ENCODE data around the gene OR56A4.

OR56A4 gene

GRCh38 chr11:6006846-6007245 is at the start of gene OR56A4:
Gene OR56A4, minus strand, starts transcription at chr11:6006946. Its CDS starts 3,954 bp downstream, at chr11:6002992.
- TF ChIP-seq CTCF (IDR thresholded peaks at IDR 0.05; ENCODE audit: extremely low read depth, missing control alignments) = no peak
- no peak for DNase-seq (ENCODE audit: low spot score)

- DNase-seq (ENCODE audit: low spot score) = no peak
- no peak for TF ChIP-seq CTCF (IDR thresholded peaks at IDR 0.05; ENCODE audit: extremely low read depth, missing control alignments)
Measured at GRCh38 chr11:6055569-6055968, 48.8 kb upstream of the OR56A4 start.

GRCh38 chr11:6052374-6052773 is 45.6 kb upstream of the OR56A4 start:
- TF ChIP-seq CTCF (IDR thresholded peaks at IDR 0.05; ENCODE audit: extremely low read depth, missing control alignments) = no peak
- DNase-seq (ENCODE audit: low spot score) = no peak

- no peak for TF ChIP-seq CTCF (IDR thresholded peaks at IDR 0.05; ENCODE audit: extremely low read depth, missing control alignments)
- no peak for DNase-seq (ENCODE audit: low spot score)
Measured at GRCh38 chr11:6040874-6041273, 34.1 kb upstream of the OR56A4 start.

- no peak for TF ChIP-seq CTCF (IDR thresholded peaks at IDR 0.05; ENCODE audit: extremely low read depth, missing control alignments)
- DNase-seq (ENCODE audit: low spot score) = no peak
Measured at GRCh38 chr11:6030708-6031405, 24.1 kb upstream of the OR56A4 start, which contains the start of gene OR56A1. Gene OR56A1, minus strand, starts transcription at chr11:6030758. Its CDS starts 3,066 bp downstream, at chr11:6027692.

- no peak for DNase-seq (ENCODE audit: low spot score)
- no peak for TF ChIP-seq CTCF (IDR thresholded peaks at IDR 0.05; ENCODE audit: extremely low read depth, missing control alignments)
Measured at GRCh38 chr11:6027501-6027900, 20.8 kb upstream of the OR56A4 start.

- TF ChIP-seq CTCF (IDR thresholded peaks at IDR 0.05; ENCODE audit: extremely low read depth, missing control alignments) = no peak
- no peak for DNase-seq (ENCODE audit: low spot score)
Measured at GRCh38 chr11:6025056-6025455, 18.3 kb upstream of the OR56A4 start.

All from GM20000 (cell line).